PC-3 (cell line): ENCODE results near the gene LRRTM4. TPM values are rescaled to one million over a fixed set of nuclear protein-coding genes. Genes with fewer than 3 reads are reported as not detected.

ENCODE experiments used
- ATAC-seq: fragments of 200-7000 bp; cut with Tn5 transposase; 2 replicates; pipeline ENCODE4 v1.9.1; 2020; ENCODE audit warnings: mild to moderate bottlenecking, moderate library complexity
- BruUV-seq: library from RNA; stranded (reverse); fragments of 400-500 nt; replicated peaks from 2 replicates; lab custom pipeline; 2021; lab: Mats Ljungman, UMichigan
- CTCF ChIA-PET: fragments of 300-600 bp; sonication (Branson Sonifier 250); formaldehyde crosslinking; loops from one replicate; lab custom pipeline; 2022; ENCODE audit warnings: antibody characterized with exemption; lab: Charles Lee
- POLR2A ChIA-PET: fragments of 300-600 bp; sonication (Branson Sonifier 250); formaldehyde crosslinking; loops from one replicate; lab custom pipeline; 2022; ENCODE audit warnings: antibody characterized with exemption; ENCODE audit not compliant: unreplicated experiment; lab: Charles Lee
- DNase-seq: peaks from one replicate; pipeline ENCODE4 v3.0.0-alpha.2; 2015
- H2AFZ ChIP-seq: fragments of 300-600 bp; sonication (generic); 2 replicates; pipeline ENCODE4 v1.6.0; 2016; ENCODE audit warnings: antibody characterized with exemption, low read length
- H3F3A ChIP-seq: fragments of 300-600 bp; sonication (generic); one replicate; pipeline ENCODE4 v1.6.0; 2017; ENCODE audit warnings: antibody characterized with exemption, low read length, control low read depth, mild to moderate bottlenecking; ENCODE audit not compliant: unreplicated experiment
- H3K27ac ChIP-seq: fragments of 300-600 bp; sonication (generic); 2 replicates; pipeline ENCODE4 v1.5.1; 2016; ENCODE audit warnings: mild to moderate bottlenecking, low read length
- H3K27me3 ChIP-seq: fragments of 300-600 bp; sonication (generic); 2 replicates; pipeline ENCODE4 v1.6.1; 2016; ENCODE audit warnings: low read length, mixed read lengths
- H3K36me3 ChIP-seq: fragments of 300-600 bp; sonication (generic); 2 replicates; pipeline ENCODE4 v1.6.1; 2016; ENCODE audit warnings: low read depth, mixed run types, low read length, mixed read lengths
- H3K4me1 ChIP-seq: fragments of 300-600 bp; sonication (generic); 2 replicates; pipeline ENCODE4 v1.5.1; 2016; ENCODE audit warnings: low read length; ENCODE audit not compliant: insufficient read depth
- H3K4me2 ChIP-seq: fragments of 300-600 bp; sonication (generic); 2 replicates; pipeline ENCODE4 v1.6.0; 2016; ENCODE audit warnings: low read length
- H3K4me3 ChIP-seq: fragments of 300-600 bp; sonication (generic); 2 replicates; pipeline ENCODE4 v1.5.1; 2016; ENCODE audit warnings: mild to moderate bottlenecking, low read length, mixed read lengths
- H3K79me2 ChIP-seq: fragments of 300-600 bp; sonication (generic); 2 replicates; pipeline ENCODE4 v1.6.1; 2017; ENCODE audit warnings: low read length, mixed read lengths
- H3K9ac ChIP-seq: fragments of 300-600 bp; sonication (generic); 2 replicates; pipeline ENCODE4 v1.6.0; 2016; ENCODE audit warnings: mild to moderate bottlenecking, low read length
- H3K9me2 ChIP-seq: fragments of 300-600 bp; sonication (generic); replicated peaks from 2 replicates; pipeline ENCODE4 v1.6.1; 2016; ENCODE audit warnings: mixed run types, low read length, mixed read lengths
- H3K9me3 ChIP-seq: fragments of 300-600 bp; sonication (generic); 2 replicates; pipeline ENCODE4 v1.6.1; 2016; ENCODE audit warnings: low read length, mixed read lengths
- H4K20me1 ChIP-seq: fragments of 300-600 bp; sonication (generic); 2 replicates; pipeline ENCODE4 v1.6.1; 2016; ENCODE audit warnings: low read length, mixed read lengths
- CTCF ChIP-seq: fragments of 300-600 bp; sonication (generic); conservative IDR thresholded peaks from 2 replicates; pipeline ENCODE4 v1.5.1; 2017; ENCODE audit warnings: antibody characterized with exemption, low read depth, mild to moderate bottlenecking, low read length
- EZH2 ChIP-seq: fragments of 300-600 bp; sonication (generic); IDR thresholded peaks from one replicate; pipeline ENCODE4 v1.6.1; 2017; ENCODE audit warnings: antibody characterized with exemption, mild to moderate bottlenecking, low read length; ENCODE audit not compliant: unreplicated experiment
- EZH2phosphoT487 ChIP-seq: fragments of 300-600 bp; sonication (generic); IDR thresholded peaks from 2 replicates; pipeline ENCODE4 v1.6.1; 2018; ENCODE audit warnings: mild to moderate bottlenecking, antibody characterized with exemption, low read length, borderline replicate concordance
- intact Hi-C: fragments of 100-400 bp; cut with micrococcal nuclease; formaldehyde crosslinking; loops from 2 replicates; pipeline ENCODE4 v1.9.0; 2023
- total RNA-seq: library from RNA; depleted of rRNA; stranded (reverse); fragments of >200 nt; gene quantifications from 2 replicates; pipeline ENCODE4 v1.2.3, GENCODE V29; 2014

The LRRTM4 gene
- total RNA-seq, 1 experiment from 2014 or later = not detected

- ATAC-seq (no peak), DNase-seq (no peak)
- Histone ChIP-seq H3K9me2 (no peaks in the 10 kb centered on the region), H3K4me3 (no peak overlapping the region), H3K9ac (no peak overlapping the region), H3F3A (no peaks in the 10 kb centered on the region), H3K79me2 (no peaks in the 10 kb centered on the region), H2AFZ (no peak overlapping the region), H3K4me1 (no peaks in the 10 kb centered on the region), H3K27me3 (no peaks in the 10 kb centered on the region), H3K4me2 (no peak overlapping the region), H3K9me3 (peaks cover 7% of the 10 kb centered on the region), H3K36me3 (no peaks in the 10 kb centered on the region), H4K20me1 (no peaks in the 10 kb centered on the region), H3K27ac (no peak overlapping the region)
- BruUV-seq = no TSS peak
- intact Hi-C loops = no loop called here
- ChIA-PET CTCF (no interaction called here), POLR2A (no interaction called here)
- TF ChIP-seq EZH2 = no peak
- no peak for TF ChIP-seq EZH2phosphoT487
- TF ChIP-seq CTCF = no peak
Measured at GRCh38 chr2:77370511-77370910, 151.7 kb downstream of the LRRTM4 start.

GRCh38 chr2:77363277-77363676, 158.9 kb downstream of the LRRTM4 start:
- ATAC-seq = no peak
- H4K20me1 ChIP-seq = no peaks in the 10 kb centered on the region
- intact Hi-C loops = no loop called here
- no peaks in the 10 kb centered on the region for H3K27me3 ChIP-seq
- BruUV-seq = no TSS peak
- H3K9me2 ChIP-seq = no peaks in the 10 kb centered on the region
- H2AFZ ChIP-seq = no peak overlapping the region
- H3K36me3 ChIP-seq = no peaks in the 10 kb centered on the region
- no peaks in the 10 kb centered on the region for H3K9me3 ChIP-seq
- H3K27ac ChIP-seq = no peak overlapping the region
- no peak overlapping the region for H3K4me3 ChIP-seq
- no peak overlapping the region for H3K4me2 ChIP-seq
- CTCF ChIA-PET = no interaction called here
- no peaks in the 10 kb centered on the region for H3K79me2 ChIP-seq
- no peak overlapping the region for H3K9ac ChIP-seq
- DNase-seq = no peak
- H3K4me1 ChIP-seq = no peaks in the 10 kb centered on the region
- POLR2A ChIA-PET = no interaction called here
- TF ChIP-seq EZH2phosphoT487 (no peak), CTCF (no peak), EZH2 (no peak)
- H3F3A ChIP-seq = no peaks in the 10 kb centered on the region

- no peak overlapping the region for H3K27ac ChIP-seq
- H3K79me2 ChIP-seq = no peaks in the 10 kb centered on the region
- TF ChIP-seq CTCF (no peak), EZH2 (no peak)
- POLR2A ChIA-PET = no interaction called here
- CTCF ChIA-PET = no interaction called here
- H3K4me2 ChIP-seq = no peak overlapping the region
- H2AFZ ChIP-seq = no peak overlapping the region
- peaks cover 11% of the 10 kb centered on the region for H3K9me3 ChIP-seq
- H3K4me1 ChIP-seq = no peaks in the 10 kb centered on the region
- intact Hi-C loops = no loop called here
- ATAC-seq = no peak
- H3K36me3 ChIP-seq = no peaks in the 10 kb centered on the region
- H3K27me3 ChIP-seq = no peaks in the 10 kb centered on the region
- BruUV-seq = no TSS peak
- H4K20me1 ChIP-seq = no peaks in the 10 kb centered on the region
- no peak overlapping the region for H3K9ac ChIP-seq
- no peaks in the 10 kb centered on the region for H3K9me2 ChIP-seq
- H3K4me3 ChIP-seq = no peak overlapping the region
- H3F3A ChIP-seq = no peaks in the 10 kb centered on the region
- DNase-seq = no peak
Measured at GRCh38 chr2:77348821-77349220, 173.4 kb downstream of the LRRTM4 start.
